ENCODE data around the gene SLC6A19.

Gene SLC6A19

DNA sequence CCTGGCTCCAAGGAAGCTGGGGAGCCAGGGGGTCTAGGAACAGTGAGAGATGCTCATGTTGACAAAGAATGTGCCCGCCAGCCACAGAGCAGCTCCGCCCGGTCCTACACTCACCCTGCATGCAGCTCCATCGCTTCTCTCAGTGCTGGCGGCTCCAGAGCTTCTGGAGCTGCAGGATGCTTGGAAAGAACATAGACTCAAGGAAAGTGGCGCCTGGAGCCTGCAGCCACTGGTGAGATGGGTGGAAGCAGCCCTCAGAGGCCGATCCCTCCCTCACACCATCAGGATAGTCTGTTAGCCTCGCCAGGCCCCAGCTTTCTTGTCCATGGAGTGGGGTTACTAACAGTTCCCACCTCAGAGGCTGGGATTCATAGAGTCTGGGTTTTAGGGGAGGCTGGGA, 26.4 kb upstream of the SLC6A19 start:
- no peak for DNase-seq (ENCODE audit: low read depth)
- H3K4me3 ChIP-seq (ENCODE audit: low read depth, low read length), result no peak overlapping the region
- in situ Hi-C loops (cut with HindIII; ENCODE audit: low sequenced_read_pairs), result no loop called here
- TF ChIP-seq CTCF (IDR thresholded peaks at IDR 0.05; ENCODE audit: low read depth, low read length, missing control alignments), result no peak

DNA sequence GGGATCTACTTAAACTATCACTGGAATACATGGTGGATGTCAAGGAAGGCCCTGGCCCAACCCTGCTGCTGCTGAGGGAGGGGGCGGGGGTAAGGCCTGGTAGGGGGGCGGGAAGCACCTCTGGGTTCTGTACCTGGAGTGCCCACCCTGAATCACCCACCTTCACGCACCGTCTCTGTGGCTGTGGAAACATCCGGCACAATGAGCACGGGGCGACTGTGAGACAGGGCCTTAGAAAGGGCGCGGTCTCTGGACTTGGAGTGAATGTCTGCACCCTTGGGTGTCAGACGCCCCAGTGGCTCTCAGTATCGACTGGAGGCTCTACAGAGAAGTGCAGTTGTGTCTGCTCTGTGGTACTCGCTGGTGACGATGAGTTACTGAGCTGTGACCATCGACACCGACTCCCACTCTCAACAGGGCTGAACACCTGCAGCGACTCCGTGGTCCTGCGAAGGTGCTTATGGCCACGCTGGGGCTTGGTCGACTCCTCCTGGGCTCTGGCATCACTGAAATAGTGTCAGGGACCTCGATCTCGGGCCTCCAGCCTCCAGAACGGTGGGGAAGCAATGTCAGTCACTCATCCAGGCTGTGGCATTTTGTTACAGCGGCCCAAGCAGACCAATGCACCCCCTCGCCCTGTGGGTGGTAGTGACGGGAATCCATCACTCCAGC, 25.5 kb upstream of the SLC6A19 start:
- in situ Hi-C loops (cut with HindIII; ENCODE audit: low sequenced_read_pairs), result no loop called here
- no peak overlapping the region for H3K4me3 ChIP-seq (ENCODE audit: low read depth, low read length)
- TF ChIP-seq CTCF (IDR thresholded peaks at IDR 0.05; ENCODE audit: low read depth, low read length, missing control alignments), result no peak
- DNase-seq (ENCODE audit: low read depth), result no peak

- H3K4me3 ChIP-seq (ENCODE audit: low read depth, low read length), result no peak overlapping the region
- no peak for TF ChIP-seq CTCF (IDR thresholded peaks at IDR 0.05; ENCODE audit: low read depth, low read length, missing control alignments)
- no peak for DNase-seq (ENCODE audit: low read depth)
- in situ Hi-C loops (cut with HindIII; ENCODE audit: low sequenced_read_pairs), result no loop called here
Measured at GRCh38 chr5:1176473-1177391, 24.7 kb upstream of the SLC6A19 start.

GRCh38 chr5:1177826-1178528, 23.4 kb upstream of the SLC6A19 start:
- in situ Hi-C loops (cut with HindIII; ENCODE audit: low sequenced_read_pairs), result no loop called here
- DNase-seq (ENCODE audit: low read depth), result no peak
- no peak overlapping the region for H3K4me3 ChIP-seq (ENCODE audit: low read depth, low read length)
- no peak for TF ChIP-seq CTCF (IDR thresholded peaks at IDR 0.05; ENCODE audit: low read depth, low read length, missing control alignments)

DNA sequence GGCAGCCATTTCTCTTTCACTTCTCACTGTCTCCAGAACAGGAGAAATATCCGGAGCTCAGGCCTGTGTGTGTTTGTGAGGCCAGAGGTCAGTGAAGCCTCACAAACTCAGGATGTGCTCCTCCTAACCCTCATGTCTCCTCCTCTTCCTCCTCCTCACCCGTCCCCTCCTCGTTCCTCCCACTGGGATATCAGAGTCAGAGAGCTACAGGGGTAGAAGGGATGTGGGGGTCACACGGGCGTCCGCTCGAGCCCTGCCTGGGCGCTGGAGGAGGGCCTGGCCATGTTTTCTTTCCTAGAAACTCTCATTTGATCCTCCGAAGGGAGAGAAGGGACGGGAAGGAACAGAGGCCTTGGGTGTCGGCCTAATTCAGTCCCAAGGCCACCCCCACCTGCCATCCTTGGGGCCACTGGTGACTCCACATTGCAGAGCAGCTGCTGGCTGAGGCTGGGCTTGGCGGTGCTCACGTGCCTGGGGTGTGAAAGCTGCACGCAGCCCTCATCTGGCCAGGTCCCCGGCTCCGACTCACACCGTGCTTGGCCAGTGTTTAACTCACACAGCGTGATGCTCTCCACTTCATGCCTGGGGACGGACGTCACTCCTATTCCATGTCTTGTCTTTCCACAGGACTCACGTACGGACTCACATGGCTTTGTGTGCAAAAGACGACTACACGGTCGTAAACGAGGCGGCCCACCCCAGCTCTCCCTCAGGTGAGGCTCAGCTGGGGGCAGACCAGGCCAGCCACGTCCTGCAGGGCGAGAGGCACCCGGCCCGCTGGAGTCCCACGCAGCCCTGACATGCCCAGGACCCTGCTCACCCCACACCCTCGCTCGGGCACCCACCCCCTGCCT, 22.6 kb upstream of the SLC6A19 start:
- H3K4me3 ChIP-seq (ENCODE audit: low read depth, low read length), result no peak overlapping the region
- in situ Hi-C loops (cut with HindIII; ENCODE audit: low sequenced_read_pairs), result no loop called here
- TF ChIP-seq CTCF (IDR thresholded peaks at IDR 0.05; ENCODE audit: low read depth, low read length, missing control alignments), result no peak
- no peak for DNase-seq (ENCODE audit: low read depth)

- no peak for DNase-seq (ENCODE audit: low read depth)
- in situ Hi-C loops (cut with HindIII; ENCODE audit: low sequenced_read_pairs), result no loop called here
- no peak overlapping the region for H3K4me3 ChIP-seq (ENCODE audit: low read depth, low read length)
- TF ChIP-seq CTCF (IDR thresholded peaks at IDR 0.05; ENCODE audit: low read depth, low read length, missing control alignments), result no peak
Measured at GRCh38 chr5:1179383-1179715, 22.0 kb upstream of the SLC6A19 start.

All from astrocyte of the cerebellum (primary cell).